Dermis microvascular lymphatic vessel endothelial cell (primary cell): ENCODE data around the gene IDH3B. TPM values are rescaled to one million over a fixed set of nuclear protein-coding genes. Genes with fewer than 3 reads are reported as not detected.

Experiments used
- DNase-seq, 2 donors: peaks; one replicate each; pipeline versions ENCODE4 v3.0.0 to v3.0.0-alpha.2; 2010; ENCODE audit warnings: low read depth in 2 of 2
- total RNA-seq: library from RNA; depleted of rRNA; stranded (reverse); fragments of >200 nt; gene quantifications from 2 replicates; pipeline ENCODE4 v1.2.1, GENCODE V29; 2014

The IDH3B gene
- total RNA-seq, 1 donor from 2014 or later: 113 TPM

DNA sequence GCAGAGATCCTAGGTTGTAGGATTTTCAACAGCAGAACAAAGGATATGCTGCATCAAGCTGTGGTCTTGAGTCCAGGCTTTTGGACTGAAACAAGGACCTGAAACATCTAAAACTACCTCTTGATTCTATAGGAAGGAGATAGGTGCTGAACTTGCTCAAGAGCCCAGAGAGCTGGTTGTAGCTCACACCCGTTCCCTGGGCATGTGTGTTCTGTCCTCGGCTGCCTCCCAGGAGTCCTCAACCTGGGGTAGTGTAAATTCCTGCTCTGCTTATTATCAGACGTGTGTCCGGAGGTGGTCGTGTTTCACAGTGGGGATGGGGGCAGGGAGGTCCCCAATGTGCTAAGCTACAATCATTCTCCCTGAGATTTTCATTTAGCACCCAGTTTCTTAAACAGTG is 6.8 kb downstream of the IDH3B start:
- DNase-seq: no peak

GRCh38 chr20:2656471-2657117 is 7.4 kb downstream of the IDH3B start:
- DNase-seq: no peak

- DNase-seq: no peak
Observed at GRCh38 chr20:2655331-2656116, 8.5 kb downstream of the IDH3B start.

DNA sequence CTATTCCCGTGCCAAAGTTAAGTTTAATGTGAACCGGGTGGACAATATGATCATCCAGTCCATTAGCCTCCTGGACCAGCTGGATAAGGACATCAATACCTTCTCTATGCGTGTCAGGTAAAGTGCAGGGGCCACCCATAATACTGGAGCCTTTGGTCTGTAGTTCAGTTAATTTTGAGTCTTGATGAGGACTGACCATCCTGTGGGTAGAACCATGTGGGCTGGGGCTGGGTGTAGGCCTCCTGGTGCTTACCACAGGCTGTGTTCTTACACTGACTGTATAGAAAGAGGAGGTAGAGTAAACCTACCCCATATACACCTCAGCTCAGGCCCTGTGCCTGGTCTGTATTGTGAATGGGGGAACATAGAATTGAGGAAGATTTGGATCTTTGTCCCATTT is 9.2 kb downstream of the IDH3B start:
- DNase-seq: no peak

GRCh38 chr20:2654384-2654822 is 9.6 kb downstream of the IDH3B start:
- no peak for DNase-seq

- no peak for DNase-seq
Observed at GRCh38 chr20:2653556-2654383, 10.2 kb downstream of the IDH3B start.

DNA sequence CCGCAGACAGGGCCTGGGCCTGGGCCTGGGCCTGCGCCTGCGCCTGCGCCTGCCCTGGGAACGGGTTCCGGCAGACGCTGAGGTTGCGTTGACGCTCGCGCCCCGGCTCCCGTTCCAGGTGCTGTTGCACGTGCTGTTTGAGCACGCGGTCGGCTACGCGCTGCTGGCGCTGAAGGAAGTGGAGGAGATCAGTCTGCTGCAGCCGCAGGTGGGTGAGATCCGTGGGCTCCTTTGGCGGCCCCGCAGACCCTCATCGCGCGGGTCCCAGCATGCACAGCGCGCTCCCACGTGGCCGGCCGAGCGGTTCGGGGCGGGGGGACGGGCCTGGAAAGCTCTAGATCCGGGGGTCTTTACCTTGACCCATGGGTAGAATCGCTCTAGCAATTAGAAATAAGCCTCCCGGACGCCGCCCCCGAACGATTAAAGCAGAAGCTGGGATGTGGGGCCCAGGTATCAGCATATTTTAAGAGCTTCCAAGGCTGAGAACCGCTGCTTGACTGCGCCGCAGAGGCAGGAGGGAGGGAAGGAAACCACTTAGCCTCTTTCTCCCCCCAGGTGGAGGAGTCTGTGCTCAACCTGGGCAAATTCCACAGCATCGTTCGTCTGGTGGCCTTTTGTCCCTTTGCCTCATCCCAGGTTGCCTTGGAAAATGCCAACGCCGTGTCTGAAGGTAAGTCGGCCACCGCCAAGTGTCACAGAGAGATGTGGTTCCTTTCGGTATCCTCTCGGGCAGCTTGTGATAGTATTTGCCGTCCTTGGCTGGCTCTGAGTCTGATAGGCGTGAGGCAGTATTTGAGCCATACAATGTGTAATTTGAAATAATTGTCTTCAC is 11.1 kb downstream of the IDH3B start:
- peak in 1 of 2 donors; percentile 23 for DNase-seq

GRCh38 chr20:2651772-2652723 is 12.0 kb downstream of the IDH3B start, which contains the start of gene NOP56:
TSS of gene NOP56 (plus strand) at chr20:2652632. CDS start at chr20:2652661, 29 bp downstream.
- DNase-seq: peak; percentile 70 to 93

- DNase-seq: no peak
Observed at GRCh38 chr20:2643708-2644107, 20.3 kb downstream of the IDH3B start.

DNA sequence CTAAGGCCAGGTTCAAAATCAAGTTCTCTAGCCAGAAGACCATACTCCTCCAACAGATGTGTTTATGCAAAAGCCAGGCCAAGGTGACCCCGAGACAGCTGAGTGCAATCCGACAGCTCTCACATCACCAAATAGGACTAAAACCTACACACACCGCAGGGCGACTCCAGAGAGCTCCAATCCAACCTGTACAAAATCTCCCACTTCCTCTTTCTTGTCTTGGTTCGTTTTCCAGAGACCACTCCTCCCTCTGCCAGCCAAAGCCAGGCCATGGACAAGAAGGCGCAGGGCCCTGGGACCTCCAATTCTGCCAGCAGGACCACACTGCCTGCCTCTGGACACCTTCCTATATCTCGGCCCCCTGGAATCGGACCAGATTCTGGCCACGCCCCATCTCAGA is 23.1 kb downstream of the IDH3B start:
- no peak for DNase-seq

GRCh38 chr20:2640260-2640659 is 23.8 kb downstream of the IDH3B start:
- DNase-seq: no peak

DNA sequence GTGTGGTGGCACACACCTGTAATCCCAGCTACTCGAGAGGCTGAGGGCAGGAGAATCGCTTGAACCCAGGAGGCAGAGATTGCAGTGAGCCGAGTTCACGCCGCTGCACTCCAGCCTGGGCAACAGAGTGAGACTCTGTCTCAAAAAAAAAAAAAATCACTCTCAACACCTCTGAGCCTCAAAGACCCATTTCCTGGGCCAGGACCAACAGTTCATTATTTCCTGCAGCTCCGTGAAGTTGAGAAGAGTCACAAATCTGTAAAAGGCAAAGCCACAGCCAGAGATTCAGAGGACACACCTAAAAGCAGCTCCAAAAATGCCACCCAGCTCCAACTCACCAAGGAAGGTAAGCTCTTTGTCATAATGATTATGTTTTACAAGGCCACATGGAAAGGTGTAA is 26.8 kb downstream of the IDH3B start:
- no peak for DNase-seq

GRCh38 chr20:2633381-2633780 is 30.6 kb downstream of the IDH3B start:
- no peak for DNase-seq

DNA sequence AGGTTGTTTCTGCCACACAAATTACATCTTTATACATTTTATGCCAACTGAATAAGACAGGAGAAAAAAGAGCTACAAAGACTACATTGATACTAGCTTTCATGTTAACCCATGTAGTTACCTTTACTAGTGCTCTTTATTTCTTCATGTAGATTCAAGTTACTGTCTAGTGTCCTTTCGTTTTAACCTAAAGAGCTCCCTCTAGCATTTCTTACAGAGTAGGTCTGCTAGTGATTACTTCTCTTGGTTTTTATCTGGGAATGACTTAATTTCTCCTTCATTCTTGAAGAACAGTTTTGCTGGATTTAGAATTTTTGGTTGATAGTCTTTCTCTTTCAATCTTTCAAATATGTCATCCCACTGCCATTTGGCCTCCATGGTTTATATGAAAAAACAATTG is 32.8 kb downstream of the IDH3B start:
- no peak for DNase-seq

DNA sequence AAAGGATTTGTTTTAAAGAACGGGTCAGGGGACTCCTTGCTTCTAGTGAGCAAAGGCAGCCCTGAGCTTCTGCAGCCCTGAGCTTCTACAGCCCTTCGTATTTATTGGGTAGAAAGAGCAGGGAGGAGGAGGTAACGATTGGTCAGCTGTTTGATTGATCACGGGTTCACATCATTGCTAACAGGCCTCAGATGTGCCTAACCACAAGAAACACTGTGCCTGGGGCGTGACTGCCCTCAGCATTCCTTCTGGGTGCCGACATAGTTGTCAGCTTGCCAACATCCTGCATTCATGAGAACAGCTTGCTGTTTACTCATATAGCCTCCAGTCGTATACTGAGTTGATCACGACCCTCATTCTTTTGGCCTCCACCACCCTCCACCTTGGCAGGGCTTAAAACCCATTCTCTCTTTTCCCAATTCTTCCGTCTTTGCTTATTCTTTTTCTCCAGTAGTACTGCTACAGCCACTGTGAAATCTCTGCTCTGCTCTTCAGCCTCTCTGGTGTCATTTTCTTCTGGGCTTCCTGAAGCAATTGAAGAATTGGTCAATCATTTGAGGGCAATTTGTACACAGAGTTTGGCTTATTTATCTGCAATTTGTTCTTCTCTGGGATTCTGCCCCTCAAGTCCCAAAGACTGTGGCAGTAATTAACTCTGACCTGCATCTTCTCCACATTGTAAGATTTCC is 37.0 kb downstream of the IDH3B start:
- DNase-seq: peak in 1 of 2 donors; percentile 35

DNA sequence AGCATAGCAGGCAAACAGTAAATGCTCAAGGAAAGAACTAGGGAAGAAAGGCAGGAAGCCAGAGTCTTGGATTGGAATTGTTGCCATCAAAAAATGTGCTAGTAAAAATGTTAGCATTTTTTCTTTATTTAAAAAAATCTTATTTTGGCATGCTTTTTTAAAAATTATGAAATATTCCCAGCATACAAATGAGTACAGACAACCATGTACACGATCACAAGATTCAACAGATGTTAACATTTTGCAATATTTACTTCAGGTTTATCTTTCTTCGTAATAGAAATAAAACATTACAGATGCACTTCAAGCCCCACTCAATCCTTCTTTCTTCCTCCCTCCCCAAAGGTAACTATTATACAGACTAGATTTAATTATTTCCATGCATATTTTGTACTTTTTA is 39.0 kb downstream of the IDH3B start:
- DNase-seq: no peak

DNA sequence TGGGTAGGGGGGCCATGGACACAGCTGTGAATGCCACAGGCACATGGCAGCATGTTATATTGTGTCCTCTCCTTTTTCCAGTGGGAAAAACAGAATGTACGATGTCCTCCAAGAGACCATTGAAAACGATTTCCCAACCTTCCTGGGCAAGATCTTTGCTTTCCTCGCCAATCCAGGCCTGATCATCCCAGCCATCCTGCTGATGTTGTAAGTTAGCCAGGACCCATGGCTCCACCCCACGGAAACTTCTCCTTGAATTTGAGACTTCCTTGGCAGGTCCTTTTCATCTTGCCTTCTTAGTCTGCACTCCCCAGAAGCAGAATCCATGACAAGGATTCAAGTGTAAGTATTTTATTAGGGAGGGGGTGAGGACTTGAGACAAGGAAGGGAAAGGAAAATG is 39.8 kb downstream of the IDH3B start:
- DNase-seq: no peak

GRCh38 chr20:2619961-2620595 is 43.9 kb downstream of the IDH3B start:
- DNase-seq: peak in 1 of 2 donors; percentile 18

- no peak for DNase-seq
Observed at GRCh38 chr20:2619337-2619736, 44.7 kb downstream of the IDH3B start.
